Keratinocyte (primary cell): ENCODE data around the gene RAPGEF4.

Experiments
- EZH2 ChIP-seq: IDR thresholded peaks from one replicate; pipeline ENCODE4 v1.6.1; 2012; ENCODE audit warnings: inconsistent platforms, mild to moderate bottlenecking, low read length, moderate library complexity
- TF ChIP-seq, protein P1 (sequence below), 3 experiments: IDR thresholded peaks in 1 of 3; conservative IDR thresholded peaks in 1 of 3; optimal IDR thresholded peaks in 1 of 3; 2 replicates in 2 of 3; 3 replicates in 1 of 3; pipeline versions ENCODE3 to v1.5.1; 2011; ENCODE audit warnings: low read length in 3 of 3, mild to moderate bottlenecking in 3 of 3, moderate library complexity in 2 of 3, control low read depth in 1 of 3, inconsistent platforms in 1 of 3; ENCODE audit not compliant: insufficient read depth in 2 of 3; ENCODE audit errors: extremely low read depth in 1 of 3

DNA sequence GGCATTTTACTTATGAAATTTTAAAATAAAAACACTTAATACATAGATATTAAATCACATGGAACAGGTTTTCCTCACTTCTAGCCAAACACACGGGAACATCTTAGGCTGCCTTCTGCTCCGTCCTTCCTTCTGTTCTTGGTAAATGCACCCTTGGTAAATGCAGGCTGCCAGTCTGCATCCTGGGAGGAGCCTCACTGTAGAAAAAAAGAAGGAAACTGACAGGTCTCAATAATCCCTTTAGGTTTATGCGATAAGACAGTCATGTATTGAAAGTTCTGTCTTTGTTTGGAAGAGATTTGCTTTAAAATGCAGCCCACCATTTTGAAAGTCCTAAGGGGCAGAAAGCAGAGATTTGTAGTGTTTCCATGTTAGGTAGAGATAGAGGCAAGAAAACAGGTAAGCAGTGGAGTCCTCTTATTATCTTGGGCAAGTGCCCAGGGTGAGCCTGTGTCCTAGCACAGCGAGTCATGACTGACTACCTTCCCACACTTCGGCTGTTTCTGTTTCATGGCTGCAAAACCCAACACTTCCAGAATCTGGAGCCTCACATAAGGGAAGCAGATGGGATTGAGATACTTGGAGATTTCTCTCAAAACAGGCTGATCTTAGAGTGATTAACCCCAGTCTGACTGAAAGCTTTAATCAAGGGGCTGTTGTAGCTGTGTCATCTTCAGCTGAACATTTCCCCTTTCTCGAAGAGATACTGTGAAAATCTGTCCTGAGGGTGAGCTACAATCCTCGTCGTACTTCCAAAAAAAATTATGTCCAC, 208.6 kb downstream of the RAPGEF4 start:
- no peak for TF ChIP-seq EZH2
- TF ChIP-seq, protein P1, sequence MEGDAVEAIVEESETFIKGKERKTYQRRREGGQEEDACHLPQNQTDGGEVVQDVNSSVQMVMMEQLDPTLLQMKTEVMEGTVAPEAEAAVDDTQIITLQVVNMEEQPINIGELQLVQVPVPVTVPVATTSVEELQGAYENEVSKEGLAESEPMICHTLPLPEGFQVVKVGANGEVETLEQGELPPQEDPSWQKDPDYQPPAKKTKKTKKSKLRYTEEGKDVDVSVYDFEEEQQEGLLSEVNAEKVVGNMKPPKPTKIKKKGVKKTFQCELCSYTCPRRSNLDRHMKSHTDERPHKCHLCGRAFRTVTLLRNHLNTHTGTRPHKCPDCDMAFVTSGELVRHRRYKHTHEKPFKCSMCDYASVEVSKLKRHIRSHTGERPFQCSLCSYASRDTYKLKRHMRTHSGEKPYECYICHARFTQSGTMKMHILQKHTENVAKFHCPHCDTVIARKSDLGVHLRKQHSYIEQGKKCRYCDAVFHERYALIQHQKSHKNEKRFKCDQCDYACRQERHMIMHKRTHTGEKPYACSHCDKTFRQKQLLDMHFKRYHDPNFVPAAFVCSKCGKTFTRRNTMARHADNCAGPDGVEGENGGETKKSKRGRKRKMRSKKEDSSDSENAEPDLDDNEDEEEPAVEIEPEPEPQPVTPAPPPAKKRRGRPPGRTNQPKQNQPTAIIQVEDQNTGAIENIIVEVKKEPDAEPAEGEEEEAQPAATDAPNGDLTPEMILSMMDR (optimal IDR thresholded peaks at IDR 0.05 in 1 of 3, IDR thresholded peaks at IDR 0.05 in 1 of 3, conservative IDR thresholded peaks at IDR 0.05 in 1 of 3; ENCODE audit: extremely low read depth in 1 of 3, insufficient read depth in 2 of 3, low read length in 3 of 3): no peak
